Thoracic aorta (tissue), 2 donors: ENCODE data around the gene FAM184A. TPM values are rescaled to one million over a fixed set of nuclear protein-coding genes. Genes with fewer than 3 reads are reported as not detected.

Experiments used
- ATAC-seq: fragments of 150-250 bp; one replicate; pipeline ENCODE4 v1.8.0; 2017; ENCODE audit warnings: low read depth; ENCODE audit not compliant: insufficient number of reproducible peaks, low FRiP score
- DNase-seq: peaks from one replicate; pipeline ENCODE4 v3.0.0-alpha.2; 2020; ENCODE audit warnings: low spot score
- H3K27ac ChIP-seq, 2 donors: fragments of 200-600 bp; sonication (generic); 1 replicate in 1 of 2; 2 replicates in 1 of 2; pipeline ENCODE4 v1.5.1; 2016; ENCODE audit warnings: mild to moderate bottlenecking in 2 of 2, moderate library complexity in 2 of 2
- H3K27me3 ChIP-seq: fragments of 200-600 bp; sonication (generic); replicated peaks from 2 replicates; pipeline ENCODE4 v1.6.0; 2016; ENCODE audit warnings: mild to moderate bottlenecking; ENCODE audit not compliant: insufficient read depth
- H3K36me3 ChIP-seq: fragments of 200-600 bp; sonication (generic); one replicate; pipeline ENCODE4 v1.5.1; 2016
- H3K4me1 ChIP-seq, 2 donors: fragments of 200-600 bp; sonication (generic); 1 replicate in 1 of 2; 2 replicates in 1 of 2; pipeline versions ENCODE4 v1.5.1 to v1.6.0; 2016; ENCODE audit warnings: low read depth in 2 of 2, mild to moderate bottlenecking in 1 of 2; ENCODE audit not compliant: control insufficient read depth in 1 of 2
- H3K4me3 ChIP-seq: fragments of 200-600 bp; sonication (generic); 2 replicates; pipeline ENCODE4 v1.5.1; 2016; ENCODE audit warnings: mild to moderate bottlenecking
- H3K9me3 ChIP-seq: fragments of 200-600 bp; sonication (generic); 2 replicates; pipeline ENCODE4 v1.5.1; 2016
- total RNA-seq, 2 donors: library from RNA; depleted of rRNA; stranded (reverse); fragments of >200 nt; gene quantifications; one replicate each; pipeline versions ENCODE4 v1.1.0 to v1.2.3, GENCODE V29; 2016
- TF ChIP-seq, protein P1 (sequence below): fragments of 200-600 bp; sonication (generic); IDR thresholded peaks from one replicate; pipeline ENCODE4 v1.5.1; 2019; ENCODE audit warnings: antibody characterized with exemption

FAM184A gene
- total RNA-seq, 2 donors from 2014 or later: 0.54 to 7.5 TPM

DNA sequence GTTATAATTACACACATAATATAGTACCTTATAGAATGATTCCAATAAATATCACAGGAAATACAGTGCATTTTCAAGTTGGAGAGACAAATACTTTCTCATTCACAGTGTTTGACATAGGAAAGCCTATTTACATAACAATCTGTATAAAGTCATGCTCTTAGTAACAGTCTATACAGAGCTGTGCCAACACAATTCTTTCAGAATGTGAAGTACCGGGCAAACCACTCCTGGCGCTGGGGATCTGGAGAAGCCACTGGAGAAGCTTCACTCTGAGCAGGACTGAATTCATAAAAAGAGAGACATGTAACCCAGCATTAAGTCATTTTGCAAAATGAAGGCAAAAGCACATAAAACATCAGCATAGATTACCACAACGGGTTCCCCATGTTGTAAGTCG, 118.6 kb downstream of the FAM184A start:
- ATAC-seq (no peak), DNase-seq (no peak)
- no peaks in the 10 kb centered on the region for H3K4me1 ChIP-seq
- H3K9me3 ChIP-seq: no peaks in the 10 kb centered on the region
- no peaks in the 10 kb centered on the region for H3K36me3 ChIP-seq
- H3K27ac ChIP-seq: no peak overlapping the region
- TF ChIP-seq, protein P1, sequence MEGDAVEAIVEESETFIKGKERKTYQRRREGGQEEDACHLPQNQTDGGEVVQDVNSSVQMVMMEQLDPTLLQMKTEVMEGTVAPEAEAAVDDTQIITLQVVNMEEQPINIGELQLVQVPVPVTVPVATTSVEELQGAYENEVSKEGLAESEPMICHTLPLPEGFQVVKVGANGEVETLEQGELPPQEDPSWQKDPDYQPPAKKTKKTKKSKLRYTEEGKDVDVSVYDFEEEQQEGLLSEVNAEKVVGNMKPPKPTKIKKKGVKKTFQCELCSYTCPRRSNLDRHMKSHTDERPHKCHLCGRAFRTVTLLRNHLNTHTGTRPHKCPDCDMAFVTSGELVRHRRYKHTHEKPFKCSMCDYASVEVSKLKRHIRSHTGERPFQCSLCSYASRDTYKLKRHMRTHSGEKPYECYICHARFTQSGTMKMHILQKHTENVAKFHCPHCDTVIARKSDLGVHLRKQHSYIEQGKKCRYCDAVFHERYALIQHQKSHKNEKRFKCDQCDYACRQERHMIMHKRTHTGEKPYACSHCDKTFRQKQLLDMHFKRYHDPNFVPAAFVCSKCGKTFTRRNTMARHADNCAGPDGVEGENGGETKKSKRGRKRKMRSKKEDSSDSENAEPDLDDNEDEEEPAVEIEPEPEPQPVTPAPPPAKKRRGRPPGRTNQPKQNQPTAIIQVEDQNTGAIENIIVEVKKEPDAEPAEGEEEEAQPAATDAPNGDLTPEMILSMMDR: no peak
- no peak overlapping the region for H3K4me3 ChIP-seq
- H3K27me3 ChIP-seq: no peaks in the 10 kb centered on the region

DNA sequence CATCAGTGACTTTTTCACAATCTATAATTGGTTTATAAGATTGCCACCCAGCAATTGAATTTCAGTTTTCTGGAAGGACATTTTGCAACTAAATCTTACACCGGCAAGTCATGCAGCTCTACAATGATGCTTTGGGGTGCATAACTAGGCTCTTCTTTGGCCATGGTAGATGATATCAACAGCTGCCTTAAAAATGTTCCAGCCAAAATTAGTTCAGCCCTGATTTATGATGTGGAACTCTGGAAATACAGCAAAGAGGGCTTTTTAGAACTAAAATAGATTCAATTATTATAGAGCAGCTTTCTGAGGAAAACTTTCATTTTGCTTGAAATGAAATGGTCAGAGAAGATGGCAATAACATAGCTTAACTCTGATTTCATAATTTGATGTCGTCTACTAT, 125.1 kb downstream of the FAM184A start:
- TF ChIP-seq, protein P1: no peak
- H3K9me3 ChIP-seq: peaks cover 6% of the 10 kb centered on the region
- no peaks in the 10 kb centered on the region for H3K36me3 ChIP-seq
- no peak overlapping the region for H3K27ac ChIP-seq
- H3K4me3 ChIP-seq: no peak overlapping the region
- no peaks in the 10 kb centered on the region for H3K4me1 ChIP-seq
- no peaks in the 10 kb centered on the region for H3K27me3 ChIP-seq
- DNase-seq: no peak
- ATAC-seq: no peak

DNA sequence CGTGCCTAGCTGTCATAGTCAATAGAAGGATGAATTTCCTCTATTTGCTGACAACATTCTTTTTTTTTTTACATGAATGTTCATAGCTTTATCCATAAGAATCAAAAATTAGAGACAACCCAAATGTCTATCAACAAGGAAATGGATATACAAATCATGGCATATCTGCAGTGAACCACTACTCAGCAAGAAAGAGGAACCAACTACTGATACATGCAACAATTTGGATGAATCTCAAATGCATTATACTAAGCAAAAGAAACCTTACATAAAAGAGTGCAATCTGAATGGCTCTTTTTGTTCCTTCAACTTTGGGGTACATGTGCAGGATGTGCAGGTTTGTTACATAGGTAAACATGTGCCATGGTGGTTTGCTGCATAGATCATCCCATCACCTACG, 125.8 kb downstream of the FAM184A start:
- no peak overlapping the region for H3K27ac ChIP-seq
- H3K36me3 ChIP-seq: no peaks in the 10 kb centered on the region
- no peaks in the 10 kb centered on the region for H3K4me1 ChIP-seq
- H3K27me3 ChIP-seq: no peaks in the 10 kb centered on the region
- ATAC-seq (no peak), DNase-seq (no peak)
- no peak overlapping the region for H3K4me3 ChIP-seq
- TF ChIP-seq, protein P1: no peak
- peaks cover 12% of the 10 kb centered on the region for H3K9me3 ChIP-seq

DNA sequence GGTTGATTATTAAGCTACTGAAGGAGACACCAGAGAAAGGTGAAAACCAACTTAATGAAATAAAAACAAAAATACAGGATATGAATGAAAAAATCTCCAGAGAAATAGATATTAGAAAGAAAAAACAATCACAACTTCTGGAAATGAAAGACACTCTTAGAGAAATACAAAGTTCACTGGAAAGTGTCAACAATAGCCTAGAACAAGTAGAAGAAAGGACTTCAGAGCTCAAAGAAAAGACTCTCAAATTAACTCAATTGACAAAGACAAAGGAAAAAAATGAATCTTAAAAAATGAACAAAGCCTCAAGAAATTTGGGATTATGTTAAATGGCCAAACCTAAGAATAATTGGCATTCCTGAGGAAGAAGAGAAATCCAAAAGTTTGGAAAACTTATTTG, 133.2 kb downstream of the FAM184A start:
- Histone ChIP-seq H3K36me3 (no peaks in the 10 kb centered on the region), H3K4me3 (no peak overlapping the region), H3K4me1 (no peaks in the 10 kb centered on the region), H3K27ac (no peak overlapping the region), H3K27me3 (no peaks in the 10 kb centered on the region), H3K9me3 (peaks cover 36% of the 10 kb centered on the region)
- DNase-seq (no peak), ATAC-seq (no peak)
- TF ChIP-seq, protein P1: no peak

DNA sequence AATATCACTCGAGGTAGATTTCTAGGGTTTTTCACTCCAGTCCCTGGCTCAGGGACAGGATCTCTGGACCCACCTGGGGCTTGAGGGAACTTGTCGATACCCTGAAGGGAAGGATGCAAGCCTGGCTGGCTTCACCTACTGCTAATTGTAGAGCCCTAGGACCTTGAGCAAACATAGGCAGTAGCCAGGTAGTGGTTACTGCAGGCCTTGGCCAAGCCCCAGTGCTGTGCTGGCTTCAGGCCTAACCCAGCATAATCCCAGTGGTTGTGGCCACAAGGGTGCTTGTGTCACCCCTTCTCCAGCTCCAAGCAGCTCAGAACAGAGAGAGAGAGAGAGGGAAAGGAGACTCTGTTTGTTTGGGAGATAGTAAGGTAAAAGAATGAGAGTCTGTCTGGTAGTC, 137.7 kb downstream of the FAM184A start:
- Histone ChIP-seq H3K36me3 (no peaks in the 10 kb centered on the region), H3K27ac (no peak overlapping the region), H3K9me3 (peaks cover 17% of the 10 kb centered on the region), H3K27me3 (no peaks in the 10 kb centered on the region), H3K4me1 (peaks cover 0 to 3% of the 10 kb centered on the region in 2 donors), H3K4me3 (no peak overlapping the region)
- DNase-seq (no peak), ATAC-seq (no peak)
- TF ChIP-seq, protein P1: no peak
